ENCODE results near the gene SLC9A8. TPM values are rescaled to one million over a fixed set of nuclear protein-coding genes. Genes with fewer than 3 reads are reported as not detected.

The SLC9A8 gene
- polyA plus RNA-seq, 1 donor from 2014 or later = 6.7 TPM

- Histone ChIP-seq H2AFZ (ENCODE audit: low read depth, low read length) (no peak overlapping the region), H3K9me2 (ENCODE audit: insufficient read depth, low read length) (no peaks in the 10 kb centered on the region), H3K79me2 (replicated peaks; ENCODE audit: insufficient read depth, low read length) (no peaks in the 10 kb centered on the region), H3K27me3 (ENCODE audit: insufficient read depth, low read depth, low read length) (no peaks in the 10 kb centered on the region), H4K20me1 (ENCODE audit: insufficient read depth) (no peaks in the 10 kb centered on the region), H3K4me2 (ENCODE audit: low read length) (no peak overlapping the region), H3K9ac (ENCODE audit: low read length) (no peak overlapping the region), H3K27ac (ENCODE audit: low read length) (no peak overlapping the region), H3K9me3 (ENCODE audit: low read length) (no peaks in the 10 kb centered on the region), H3K4me3 (ENCODE audit: low read length) (no peak overlapping the region), H3F3A (ENCODE audit: insufficient read depth, low read length, poor library complexity, severe bottlenecking) (no peaks in the 10 kb centered on the region), H3K36me3 (ENCODE audit: insufficient read depth, low read length) (peaks cover 4% of the 10 kb centered on the region)
- no peak for TF ChIP-seq POLR2AphosphoS5 (IDR thresholded peaks at IDR 0.05)
- TF ChIP-seq TAF1 (IDR thresholded peaks at IDR 0.05; ENCODE audit: low read depth) = no peak
- TF ChIP-seq EZH2 (IDR thresholded peaks at IDR 0.05; ENCODE audit: borderline replicate concordance, insufficient read depth, low read length, poor library complexity, severe bottlenecking) = no peak
- no peak for TF ChIP-seq MXI1 (conservative IDR thresholded peaks at IDR 0.05; ENCODE audit: poor library complexity, severe bottlenecking)
- TF ChIP-seq SMC3 (conservative IDR thresholded peaks at IDR 0.05; ENCODE audit: poor library complexity) = no peak
- no peak for TF ChIP-seq CTCF (IDR thresholded peaks at IDR 0.05; ENCODE audit: poor library complexity, severe bottlenecking)
- no peak for TF ChIP-seq EP300 (conservative IDR thresholded peaks at IDR 0.05; ENCODE audit: poor library complexity, severe bottlenecking)
- TF ChIP-seq REST (IDR thresholded peaks at IDR 0.05; ENCODE audit: borderline replicate concordance) = no peak
- no peak for TF ChIP-seq RAD21 (conservative IDR thresholded peaks at IDR 0.05)
These were observed 67.5 kb downstream of the SLC9A8 start for GRCh38 chr20:49880177-49880576.

GRCh38 chr20:49880724-49881445, 68.3 kb downstream of the SLC9A8 start:
- Histone ChIP-seq H3K36me3 (ENCODE audit: insufficient read depth, low read length) (peaks cover 4% of the 10 kb centered on the region), H3K9ac (ENCODE audit: low read length) (no peak overlapping the region), H3K79me2 (replicated peaks; ENCODE audit: insufficient read depth, low read length) (no peaks in the 10 kb centered on the region), H3K9me2 (ENCODE audit: insufficient read depth, low read length) (no peaks in the 10 kb centered on the region), H3K4me2 (ENCODE audit: low read length) (no peak overlapping the region), H3K27me3 (ENCODE audit: insufficient read depth, low read depth, low read length) (no peaks in the 10 kb centered on the region), H4K20me1 (ENCODE audit: insufficient read depth) (no peaks in the 10 kb centered on the region), H3F3A (ENCODE audit: insufficient read depth, low read length, poor library complexity, severe bottlenecking) (no peaks in the 10 kb centered on the region), H2AFZ (ENCODE audit: low read depth, low read length) (no peak overlapping the region), H3K4me3 (ENCODE audit: low read length) (no peak overlapping the region), H3K27ac (ENCODE audit: low read length) (no peak overlapping the region), H3K9me3 (ENCODE audit: low read length) (no peaks in the 10 kb centered on the region)
- TF ChIP-seq SMC3 (conservative IDR thresholded peaks at IDR 0.05; ENCODE audit: poor library complexity) = no peak

Data from neural cell (in vitro differentiated cells).